Keratinocyte (primary cell): ENCODE data around the gene ROBO2. TPM values are rescaled to one million over a fixed set of nuclear protein-coding genes. Genes with fewer than 3 reads are reported as not detected.

Source experiments
- DNase-seq: peaks from one replicate; pipeline ENCODE4 v3.0.0-alpha.2; 2011; ENCODE audit warnings: low read depth, missing footprints, low spot score
- FAIRE-seq: peaks from 2 replicates; lab custom pipeline; 2011; peaks lifted over from hg19 to GRCh38; lab: Jason Lieb, UNC
- H2AFZ ChIP-seq: 2 replicates; pipeline ENCODE4 v1.6.0; 2012; ENCODE audit warnings: low read length, control low read depth, inconsistent platforms; ENCODE audit not compliant: control insufficient read depth
- H3K27ac ChIP-seq: 2 replicates; pipeline ENCODE4 v1.5.1; 2011; ENCODE audit warnings: low read length; ENCODE audit not compliant: control insufficient read depth, insufficient read depth
- H3K27me3 ChIP-seq: 3 replicates; pipeline ENCODE4 v1.6.0; 2011; ENCODE audit warnings: low read length; ENCODE audit not compliant: control insufficient read depth, insufficient read depth; ENCODE audit errors: extremely low read depth
- H3K36me3 ChIP-seq, 2 experiments: 2 replicates in 1 of 2; 3 replicates in 1 of 2; pipeline ENCODE4 v1.5.1; 2011; ENCODE audit warnings: low read length in 2 of 2, mild to moderate bottlenecking in 1 of 2; ENCODE audit not compliant: control insufficient read depth in 2 of 2, insufficient read depth in 2 of 2; ENCODE audit errors: extremely low read depth in 1 of 2
- H3K4me1 ChIP-seq: 3 replicates; pipeline ENCODE4 v1.5.1; 2011; ENCODE audit warnings: low read length; ENCODE audit not compliant: control insufficient read depth, insufficient read depth; ENCODE audit errors: extremely low read depth
- H3K4me2 ChIP-seq: 3 replicates; pipeline ENCODE4 v1.6.0; 2011; ENCODE audit warnings: low read depth, low read length; ENCODE audit not compliant: control insufficient read depth, insufficient read depth; ENCODE audit errors: extremely low read depth
- H3K4me3 ChIP-seq, 3 experiments: fragments of 200-600 bp in 1 of 3; sonication (generic) in 1 of 3; 2 replicates in 2 of 3; 3 replicates in 1 of 3; pipeline ENCODE4 v1.5.1; 2011 to 2016; ENCODE audit warnings: low read length in 3 of 3, mild to moderate bottlenecking in 3 of 3, control low read depth in 2 of 3, inconsistent platforms in 1 of 3, low read depth in 1 of 3, mixed read lengths in 1 of 3, mixed run types in 1 of 3, moderate library complexity in 1 of 3; ENCODE audit not compliant: control insufficient read depth in 2 of 3, insufficient read depth in 2 of 3; ENCODE audit errors: extremely low read depth in 1 of 3
- H3K79me2 ChIP-seq: 2 replicates; pipeline ENCODE4 v1.6.0; 2012; ENCODE audit warnings: low read length; ENCODE audit not compliant: control insufficient read depth, insufficient read depth
- H3K9ac ChIP-seq: 3 replicates; pipeline ENCODE4 v1.6.0; 2011; ENCODE audit warnings: low read length; ENCODE audit not compliant: control insufficient read depth, insufficient read depth; ENCODE audit errors: extremely low read depth
- H3K9me1 ChIP-seq: 3 replicates; pipeline ENCODE4 v1.6.0; 2011; ENCODE audit warnings: low read length; ENCODE audit not compliant: control insufficient read depth, insufficient read depth; ENCODE audit errors: extremely low read depth
- H3K9me3 ChIP-seq: 2 replicates; pipeline ENCODE4 v1.5.1; 2012; ENCODE audit warnings: low read depth, low read length; ENCODE audit not compliant: control insufficient read depth
- H4K20me1 ChIP-seq: 3 replicates; pipeline ENCODE4 v1.6.0; 2011; ENCODE audit warnings: low read length; ENCODE audit not compliant: control insufficient read depth, insufficient read depth; ENCODE audit errors: extremely low read depth
- CTCF ChIP-seq, 3 experiments: IDR thresholded peaks in 1 of 3; conservative IDR thresholded peaks in 1 of 3; optimal IDR thresholded peaks in 1 of 3; 2 replicates in 2 of 3; 3 replicates in 1 of 3; pipeline versions ENCODE3 to v1.5.1; 2011; ENCODE audit warnings: low read length in 3 of 3, mild to moderate bottlenecking in 3 of 3, moderate library complexity in 2 of 3, control low read depth in 1 of 3, inconsistent platforms in 1 of 3; ENCODE audit not compliant: insufficient read depth in 2 of 3; ENCODE audit errors: extremely low read depth in 1 of 3
- EZH2 ChIP-seq: IDR thresholded peaks from one replicate; pipeline ENCODE4 v1.6.1; 2012; ENCODE audit warnings: inconsistent platforms, mild to moderate bottlenecking, low read length, moderate library complexity
- dilution Hi-C: fragments of 300-500 bp; cut with MboI; formaldehyde crosslinking; loops from one replicate; pipeline ENCODE4 v1.7.0; 2020; ENCODE audit warnings: low sequenced_read_pairs; ENCODE audit not compliant: extremely low pct_ligation_motif_present
- polyA plus RNA-seq, 5 experiments: library from polyadenylated mRNA; depleted of rRNA in 3 of 5; stranded (reverse) in 3 of 5; stranded (forward) in 1 of 5; unstranded in 1 of 5; fragments of >200 nt; gene quantifications; 1 replicate in 1 of 5; 2 replicates in 3 of 5; 3 replicates in 1 of 5; pipeline versions ENCODE4 v1.2.1 to v1.2.3, GENCODE V29; 2011 to 2012; ENCODE audit warnings: missing spikeins in 2 of 5, low read depth in 1 of 5, low replicate concordance in 1 of 5

The ROBO2 gene
- polyA plus RNA-seq, 1 donor (not counting 4 experiments of a cell fraction or from before 2014, with no cell fraction given), result 0.30 TPM

DNA sequence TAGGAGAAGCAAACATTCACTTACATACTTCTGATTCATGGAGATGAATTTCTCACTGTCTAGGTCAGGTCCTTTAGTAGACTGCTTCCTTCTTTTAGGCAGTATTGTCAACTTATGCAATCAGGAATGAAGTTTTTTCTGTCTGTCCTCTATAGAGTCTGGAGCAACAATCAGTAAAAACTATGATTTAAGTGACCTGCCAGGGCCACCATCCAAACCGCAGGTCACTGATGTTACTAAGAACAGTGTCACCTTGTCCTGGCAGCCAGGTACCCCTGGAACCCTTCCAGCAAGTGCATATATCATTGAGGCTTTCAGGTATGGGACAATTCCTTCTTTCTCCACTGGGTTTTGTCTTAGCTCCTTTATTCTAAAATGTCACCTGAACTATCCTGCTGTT, 523.1 kb downstream of the ROBO2 start:
- no peak for DNase-seq
- Histone ChIP-seq H3K9ac (no peak overlapping the region), H3K4me1 (no peaks in the 10 kb centered on the region), H3K9me3 (no peaks in the 10 kb centered on the region), H3K4me2 (no peak overlapping the region), H3K9me1 (no peaks in the 10 kb centered on the region), H3K4me3 (no peak overlapping the region), H3K27ac (no peak overlapping the region), H3K36me3 (no peaks in the 10 kb centered on the region), H4K20me1 (no peaks in the 10 kb centered on the region), H3K79me2 (no peaks in the 10 kb centered on the region), H2AFZ (no peak overlapping the region), H3K27me3 (no peaks in the 10 kb centered on the region)
- dilution Hi-C loops, result no loop called here
- no peak for FAIRE-seq
- no peak for TF ChIP-seq CTCF (optimal IDR thresholded peaks at IDR 0.05 in 1 of 3, IDR thresholded peaks at IDR 0.05 in 1 of 3, conservative IDR thresholded peaks at IDR 0.05 in 1 of 3; ENCODE audit: extremely low read depth in 1 of 3, insufficient read depth in 2 of 3, low read length in 3 of 3)
- no peak for TF ChIP-seq EZH2

DNA sequence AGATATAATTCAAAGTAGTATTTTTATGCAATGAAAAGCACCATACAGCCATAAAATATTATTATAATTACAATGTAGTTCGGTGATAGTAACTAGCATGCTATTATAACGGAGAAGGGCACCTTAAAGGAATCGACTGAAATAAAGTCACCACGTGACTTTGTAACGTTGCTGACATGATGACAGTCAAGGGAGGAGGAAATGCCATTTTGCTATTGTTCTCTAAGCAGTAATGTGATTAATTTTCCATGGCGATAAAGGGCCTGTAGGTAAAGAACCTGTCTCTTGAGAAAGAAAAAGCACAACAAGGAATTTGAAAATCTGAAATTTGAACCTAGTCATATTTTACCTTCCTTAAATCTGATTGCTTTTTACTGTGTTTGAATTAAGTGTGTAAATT, 526.2 kb downstream of the ROBO2 start:
- Histone ChIP-seq H3K4me2 (no peak overlapping the region), H2AFZ (no peak overlapping the region)
- dilution Hi-C loops, result no loop called here

More for the DNA sequence above, 526.2 kb downstream of the ROBO2 start:
- no peaks in the 10 kb centered on the region for H3K79me2 ChIP-seq
- DNase-seq, result no peak
- no peak overlapping the region for H3K9ac ChIP-seq
- H3K9me3 ChIP-seq, result no peaks in the 10 kb centered on the region
- no peaks in the 10 kb centered on the region for H4K20me1 ChIP-seq
- no peaks in the 10 kb centered on the region for H3K4me1 ChIP-seq
- no peaks in the 10 kb centered on the region for H3K36me3 ChIP-seq
- no peak overlapping the region for H3K4me3 ChIP-seq
- no peak for FAIRE-seq
- H3K27ac ChIP-seq, result no peak overlapping the region
- H3K27me3 ChIP-seq, result no peaks in the 10 kb centered on the region
- TF ChIP-seq CTCF (optimal IDR thresholded peaks at IDR 0.05 in 1 of 3, IDR thresholded peaks at IDR 0.05 in 1 of 3, conservative IDR thresholded peaks at IDR 0.05 in 1 of 3; ENCODE audit: extremely low read depth in 1 of 3, insufficient read depth in 2 of 3, low read length in 3 of 3), result no peak
- no peak for TF ChIP-seq EZH2
- H3K9me1 ChIP-seq, result no peaks in the 10 kb centered on the region
